H54 (cell line): ENCODE measurements around the gene TMPRSS3.

Source experiments
- DNase-seq: peaks from one replicate; pipeline ENCODE4 v3.0.0; 2011; ENCODE audit warnings: low spot score, mixed read lengths; ENCODE audit not compliant: insufficient read length
- FAIRE-seq: peaks from 3 replicates; lab custom pipeline; 2011; peaks lifted over from hg19 to GRCh38; lab: Jason Lieb, UNC
- POLR2A ChIP-seq: IDR thresholded peaks from 2 replicates; pipeline ENCODE4 v1.6.1; 2011; ENCODE audit warnings: low read depth, mild to moderate bottlenecking, low read length

Gene TMPRSS3

GRCh38 chr21:42358937-42359336 is 36.9 kb downstream of the TMPRSS3 start:
- DNase-seq: no peak
- FAIRE-seq: no peak

GRCh38 chr21:42358261-42358660 is 37.6 kb downstream of the TMPRSS3 start:
- DNase-seq: no peak
- no peak for TF ChIP-seq POLR2A
- no peak for FAIRE-seq

More at GRCh38 chr21:42358937-42359336, 36.9 kb downstream of the TMPRSS3 start:
- TF ChIP-seq POLR2A: no peak

DNA sequence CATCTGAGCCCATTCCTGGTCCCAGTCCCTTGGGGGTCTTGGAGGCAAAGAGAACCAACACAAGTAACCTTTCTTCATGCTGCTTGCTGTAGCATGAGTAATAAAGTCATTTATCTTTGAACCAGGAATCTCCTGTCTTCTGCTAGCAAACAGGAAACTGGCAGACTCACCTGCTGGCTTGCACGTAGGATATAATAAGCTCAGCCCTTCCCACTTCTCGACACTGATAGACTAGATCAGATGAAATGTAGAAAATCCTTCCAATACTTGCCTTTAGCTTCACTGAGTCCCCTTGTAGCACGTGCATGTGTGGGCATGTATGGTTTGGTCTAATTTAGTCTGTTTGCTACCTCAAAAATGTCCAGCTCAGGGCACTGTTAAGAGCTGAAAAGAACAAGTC is 38.5 kb downstream of the TMPRSS3 start:
- DNase-seq (no peak), FAIRE-seq (no peak)
- no peak for TF ChIP-seq POLR2A

DNA sequence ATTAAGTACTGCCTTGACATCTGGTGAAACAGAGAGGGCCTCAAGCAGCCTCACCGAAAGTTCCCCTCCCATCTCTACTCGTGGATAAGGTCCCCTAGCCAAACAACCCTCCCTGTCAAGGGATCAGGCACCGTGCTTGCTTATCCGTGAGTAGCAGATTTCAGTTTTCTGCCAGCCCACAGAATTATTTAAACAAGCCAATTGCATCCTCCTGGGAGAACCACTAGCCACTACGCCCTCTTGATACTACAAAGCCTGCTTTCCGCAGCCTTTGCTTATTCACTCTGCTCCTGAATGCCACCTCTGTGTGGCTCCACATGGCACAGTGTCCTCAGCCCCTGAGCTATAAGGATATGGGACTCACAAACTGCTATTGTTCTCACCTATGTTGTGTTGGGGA is 39.2 kb downstream of the TMPRSS3 start:
- DNase-seq (no peak), FAIRE-seq (no peak)
- no peak for TF ChIP-seq POLR2A

DNA sequence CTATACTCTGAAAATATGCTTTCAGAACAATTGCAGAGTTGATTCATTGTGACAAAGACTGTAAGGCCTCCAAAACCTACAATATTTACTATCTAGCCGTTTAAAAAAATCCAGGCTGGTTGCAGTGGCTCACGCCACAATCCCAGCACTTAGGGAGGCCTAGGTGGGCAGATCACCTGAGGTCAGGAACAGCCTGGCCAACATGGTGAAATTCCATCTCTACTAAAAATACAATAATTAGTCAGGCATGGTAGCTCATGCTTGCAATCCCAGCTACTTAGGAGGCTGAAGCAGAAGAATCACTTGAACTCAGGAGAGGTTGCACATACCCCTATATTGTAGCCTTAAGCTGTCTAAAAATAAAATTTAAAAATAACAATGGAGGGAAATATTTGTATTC is 39.8 kb downstream of the TMPRSS3 start:
- FAIRE-seq (no peak), DNase-seq (no peak)
- no peak for TF ChIP-seq POLR2A

GRCh38 chr21:42353623-42354022 is 42.2 kb downstream of the TMPRSS3 start:
- FAIRE-seq (no peak), DNase-seq (no peak)
- TF ChIP-seq POLR2A: no peak

DNA sequence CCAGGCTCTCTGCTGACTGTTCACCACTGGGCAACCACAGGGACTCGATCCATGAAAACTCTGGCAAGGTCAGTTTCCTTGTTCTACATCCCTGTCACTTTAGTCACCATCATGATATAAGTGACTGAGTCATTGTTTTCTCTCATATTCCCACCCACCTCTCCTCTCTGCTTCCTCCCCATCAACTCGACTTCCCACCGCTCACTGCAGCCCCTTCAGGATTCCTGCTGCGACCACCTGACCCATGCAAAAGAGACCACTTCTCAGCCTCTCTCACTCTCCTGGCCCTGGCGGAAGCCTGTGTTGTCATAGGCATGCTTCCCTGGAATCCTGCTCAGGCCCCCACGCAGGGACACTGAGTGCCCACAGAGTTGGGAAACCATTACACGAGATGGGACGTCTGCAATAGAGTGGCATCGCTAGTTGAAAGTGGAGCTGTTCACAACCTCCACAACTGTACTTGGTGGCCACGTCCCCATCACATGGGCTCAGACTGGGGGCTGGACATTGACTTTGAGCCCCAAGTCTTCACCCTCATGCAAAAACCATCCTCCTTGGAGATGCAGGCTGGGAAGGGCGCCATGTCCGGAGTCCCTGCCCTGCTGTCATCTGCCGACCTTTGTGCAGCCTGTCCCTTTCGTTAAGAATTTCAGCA is 43.3 kb downstream of the TMPRSS3 start:
- no peak for TF ChIP-seq POLR2A
- FAIRE-seq: no peak
- DNase-seq: no peak

DNA sequence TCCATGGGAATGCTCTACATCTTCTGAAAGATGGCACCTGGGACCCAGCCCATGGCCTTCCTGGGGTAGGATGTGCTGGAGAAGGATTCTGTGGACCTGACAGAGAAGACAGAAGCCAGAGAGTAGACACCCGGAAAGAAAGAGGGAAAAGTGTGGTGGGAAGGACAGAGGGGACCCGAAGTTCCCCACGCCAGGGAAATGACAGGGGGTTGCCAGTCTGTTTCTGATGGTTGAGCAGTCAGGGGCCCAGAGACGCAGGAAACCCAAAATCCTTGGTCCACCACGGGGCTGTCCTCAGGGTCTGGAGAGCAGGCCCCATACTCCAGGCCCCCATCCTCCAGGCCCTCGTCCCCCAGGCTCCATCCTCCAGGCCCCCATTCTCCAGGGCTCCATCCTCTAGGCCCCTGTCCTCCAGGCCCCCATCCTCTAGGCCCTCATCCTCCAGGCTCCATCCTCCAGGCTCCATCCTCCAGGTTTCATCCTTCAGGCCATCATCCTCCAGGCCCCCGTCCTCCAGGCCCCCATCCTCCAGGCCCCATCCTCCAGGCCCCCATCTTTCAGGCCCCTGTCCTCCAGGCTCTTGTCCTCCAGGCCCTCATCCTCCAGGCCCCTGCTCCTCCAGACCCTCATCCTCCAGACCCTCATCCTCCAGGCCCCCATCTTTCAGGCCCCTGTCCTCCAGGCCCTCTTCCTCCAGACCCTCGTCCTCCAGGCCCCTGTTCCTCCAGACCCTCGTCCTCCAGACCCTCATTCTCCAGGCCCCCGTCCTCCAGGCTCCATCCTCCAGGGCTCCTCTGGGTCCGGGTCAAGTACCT is 44.0 kb downstream of the TMPRSS3 start:
- FAIRE-seq (no peak), DNase-seq (no peak)
- TF ChIP-seq POLR2A: no peak

GRCh38 chr21:42350927-42351426 is 44.9 kb downstream of the TMPRSS3 start, which contains the start of gene TFF2:
Gene TFF2 (minus strand): TSS chr21:42350994. CDS start chr21:42350957, 37 bp downstream.
- no peak for TF ChIP-seq POLR2A
- DNase-seq (no peak), FAIRE-seq (no peak)

- DNase-seq: no peak
- TF ChIP-seq POLR2A: no peak
- FAIRE-seq: no peak
These were observed 45.4 kb downstream of the TMPRSS3 start for GRCh38 chr21:42350318-42350910.

DNA sequence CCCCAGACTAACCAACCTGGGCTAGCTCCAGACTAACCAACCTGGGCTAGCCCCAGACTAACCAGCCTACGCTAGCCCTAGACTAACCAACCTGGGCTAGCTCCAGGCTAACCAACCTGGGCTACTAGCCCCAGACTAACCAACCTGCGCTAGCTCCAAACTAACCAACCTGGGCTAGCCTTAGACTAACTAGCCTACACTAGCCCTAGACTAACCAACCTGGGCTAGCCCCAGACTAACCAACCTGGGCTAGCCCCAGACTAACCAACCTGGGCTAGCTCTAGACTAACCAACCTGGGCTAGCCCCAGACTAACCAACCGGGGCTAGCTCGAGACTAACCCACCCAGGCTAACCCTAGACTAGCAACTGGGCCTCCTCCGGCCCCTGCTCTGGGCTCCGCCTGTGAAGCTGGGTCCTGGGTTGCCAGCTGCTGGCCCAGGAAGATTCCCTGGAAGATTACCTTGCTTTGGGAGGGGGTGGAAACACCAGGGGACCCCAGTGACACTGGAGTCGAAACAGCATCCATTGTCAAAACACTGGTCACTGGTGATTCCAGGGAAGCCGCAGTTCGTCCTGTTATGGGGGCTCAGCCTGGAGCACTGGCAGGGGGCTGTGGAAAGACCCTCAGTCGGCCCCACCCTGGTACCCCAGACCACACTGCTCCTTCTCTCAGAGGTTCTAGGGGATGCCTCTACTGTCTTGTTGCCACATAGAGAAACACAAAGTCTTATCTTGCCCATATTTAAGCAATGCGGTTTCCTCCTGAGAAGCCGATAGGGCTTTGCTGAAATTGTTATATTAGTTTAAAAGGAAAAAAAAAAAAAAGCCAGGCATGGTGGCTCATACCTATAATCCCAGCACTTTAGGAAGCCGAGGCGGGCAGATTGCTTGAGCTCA is 46.2 kb downstream of the TMPRSS3 start:
- no peak for FAIRE-seq
- TF ChIP-seq POLR2A: no peak
- DNase-seq: no peak

DNA sequence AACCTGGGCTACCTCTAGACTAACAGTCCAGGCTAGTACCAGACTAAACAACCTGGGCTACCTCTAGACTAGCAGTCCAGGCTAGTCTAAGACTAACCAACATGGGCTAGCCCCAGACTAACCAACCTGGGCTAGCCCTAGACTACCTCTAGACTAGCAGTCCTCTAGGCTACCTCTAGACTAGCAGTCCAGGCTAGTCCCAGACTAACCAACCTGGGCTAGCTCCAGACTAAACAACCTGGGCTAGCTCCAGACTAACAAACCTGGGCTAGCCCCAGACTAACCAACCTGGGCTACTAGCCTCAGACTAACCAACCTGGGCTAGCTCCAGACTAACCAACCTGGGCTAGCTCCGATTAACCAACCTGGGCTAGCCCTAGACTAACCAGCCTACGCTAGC is 47.1 kb downstream of the TMPRSS3 start:
- no peak for FAIRE-seq
- no peak for TF ChIP-seq POLR2A
- DNase-seq: no peak
